HepG2 (cell line): ENCODE results near the gene UBTF. TPM values are rescaled to one million over a fixed set of nuclear protein-coding genes. Genes with fewer than 3 reads are reported as not detected.

ENCODE experiments used
- ATF7 ChIP-seq, 2 experiments: fragments of 450-650 bp in 1 of 2; sonication (generic) in 1 of 2; formaldehyde crosslinking in 1 of 2; IDR thresholded peaks; 2 replicates each; pipeline versions ENCODE4 v1.4.0 to v1.6.1; 2016 to 2020; ENCODE audit warnings: antibody characterized with exemption in 1 of 2, mild to moderate bottlenecking in 1 of 2, missing genetic modification reagents in 1 of 2
- FOSL2 ChIP-seq: sonication (generic); formaldehyde crosslinking; IDR thresholded peaks from 2 replicates; pipeline ENCODE4 v1.4.0; 2020; ENCODE audit warnings: missing genetic modification reagents
- FOXP4 ChIP-seq: sonication (generic); formaldehyde crosslinking; IDR thresholded peaks from 2 replicates; pipeline ENCODE4 v1.4.0; 2020; ENCODE audit warnings: missing genetic modification reagents
- GPBP1L1 ChIP-seq: sonication (generic); formaldehyde crosslinking; IDR thresholded peaks from 2 replicates; pipeline ENCODE4 v1.5.0; 2020; ENCODE audit warnings: mild to moderate bottlenecking, missing genetic modification reagents
- NR2F2 ChIP-seq: IDR thresholded peaks from 2 replicates; pipeline ENCODE4 v1.6.1; 2012; ENCODE audit warnings: low read depth, inconsistent platforms, borderline replicate concordance
- ONECUT2 ChIP-seq: sonication (generic); formaldehyde crosslinking; IDR thresholded peaks from 2 replicates; pipeline ENCODE4 v1.4.0; 2020; ENCODE audit warnings: missing genetic modification reagents
- PAXIP1 ChIP-seq: sonication (generic); formaldehyde crosslinking; conservative IDR thresholded peaks from 2 replicates; pipeline ENCODE4 v1.4.0; 2020; ENCODE audit warnings: mild to moderate bottlenecking, missing genetic modification reagents, moderate library complexity
- RARA ChIP-seq: IDR thresholded peaks from 2 replicates; pipeline ENCODE4 v1.6.1; 2016; ENCODE audit warnings: missing genetic modification reagents, missing compliant biosample characterization
- SKI ChIP-seq: fragments of 450-650 bp; IDR thresholded peaks from one replicate; pipeline ENCODE4 v1.6.1; 2018; ENCODE audit warnings: mild to moderate bottlenecking; ENCODE audit not compliant: partially characterized antibody
- SOX6 ChIP-seq, 2 experiments: fragments of 450-650 bp in 1 of 2; sonication (generic) in 1 of 2; formaldehyde crosslinking in 1 of 2; IDR thresholded peaks; 2 replicates each; pipeline versions ENCODE4 v1.4.0 to v1.6.1; 2017 to 2020; ENCODE audit warnings: antibody characterized with exemption in 1 of 2, mild to moderate bottlenecking in 1 of 2, missing genetic modification reagents in 1 of 2
- ZBTB42 ChIP-seq: sonication (generic); formaldehyde crosslinking; IDR thresholded peaks from 2 replicates; pipeline ENCODE4 v1.5.0; 2020; ENCODE audit warnings: mild to moderate bottlenecking, missing genetic modification reagents
- ZBTB7B ChIP-seq: sonication (generic); formaldehyde crosslinking; IDR thresholded peaks from 2 replicates; pipeline ENCODE4 v1.4.0; 2020; ENCODE audit warnings: missing genetic modification reagents
- ZNF460 ChIP-seq: sonication (generic); formaldehyde crosslinking; IDR thresholded peaks from 2 replicates; pipeline ENCODE4 v1.5.1; 2020; ENCODE audit warnings: missing genetic modification reagents, mild to moderate bottlenecking, borderline replicate concordance
- ZNF513 ChIP-seq: sonication (generic); formaldehyde crosslinking; conservative IDR thresholded peaks from 2 replicates; pipeline ENCODE4 v1.5.0; 2020; ENCODE audit warnings: missing genetic modification reagents
- ZNF589 ChIP-seq: sonication (generic); formaldehyde crosslinking; conservative IDR thresholded peaks from 2 replicates; pipeline ENCODE4 v1.8.0; 2022; ENCODE audit warnings: mild to moderate bottlenecking, moderate library complexity, missing genetic modification reagents
- ZNF781 ChIP-seq: sonication (generic); formaldehyde crosslinking; IDR thresholded peaks from 2 replicates; pipeline ENCODE4 v1.5.1; 2020; ENCODE audit warnings: borderline replicate concordance, mild to moderate bottlenecking, missing genetic modification reagents; ENCODE audit errors: not compliant biosample characterization
- ZSCAN5A ChIP-seq: sonication (generic); formaldehyde crosslinking; IDR thresholded peaks from 2 replicates; pipeline ENCODE4 v1.8.0; 2022; ENCODE audit warnings: mild to moderate bottlenecking, missing genetic modification reagents, borderline replicate concordance
- polyA plus RNA-seq, 8 experiments: library from polyadenylated mRNA; depleted of rRNA in 3 of 8; stranded (reverse) in 7 of 8; unstranded in 1 of 8; fragments of >200 nt; fragmentation: Illumina TruSeq in 4 of 8; extraction: Trizol in 4 of 8; gene quantifications; 2 replicates each; pipeline versions ENCODE4 v1.2.1 to v1.2.3, GENCODE V29; 2011 to 2016; ENCODE audit warnings: low read depth in 4 of 8, missing spikeins in 1 of 8, mixed read lengths in 1 of 8; ENCODE audit not compliant: insufficient read depth in 1 of 8
- total RNA-seq, 5 experiments: library from RNA; depleted of rRNA; stranded (reverse); fragments of >200 nt; fragmentation: Illumina TruSeq; extraction: Trizol; gene quantifications; 2 replicates each; pipeline ENCODE4 v1.2.3, GENCODE V29; 2016; ENCODE audit warnings: low read depth in 1 of 5

Gene UBTF
- total and polyA plus RNA-seq, 2 of the 13 experiments (the other 11 are each of a cell fraction or from before 2014, with no cell fraction given) = 15.2 to 60.9 TPM

GRCh38 chr17:44184212-44184810 is 35.2 kb downstream of the UBTF start (continued):
- TF ChIP-seq SOX6 (IDR thresholded peaks at IDR 0.05) = no peak
- TF ChIP-seq SOX6 (CRISPR knock-in tag; IDR thresholded peaks at IDR 0.05) = peak; percentile 39; the same call in 1 of the 2 replicates
- TF ChIP-seq FOXP4 (CRISPR knock-in tag) = 0 out of 2 replicates have a peak, but pooled peaks have one; percentile 15
- no peak for TF ChIP-seq ATF7 (IDR thresholded peaks at IDR 0.05)
- no peak for TF ChIP-seq ATF7 (CRISPR knock-in tag; IDR thresholded peaks at IDR 0.05)
- no peak for TF ChIP-seq GPBP1L1 (CRISPR knock-in tag)
- TF ChIP-seq ZBTB42 = no peak
- TF ChIP-seq ONECUT2 (CRISPR knock-in tag) = peak; percentile 90
- TF ChIP-seq NR2F2 = peak; percentile 32; the same call in 1 of the 2 replicates
- no peak for TF ChIP-seq ZSCAN5A (CRISPR knock-in tag)
- TF ChIP-seq SKI = no peak
- TF ChIP-seq ZNF589 (CRISPR knock-in tag) = no peak
- peak; percentile 85; the same call in 1 of the 2 replicates for TF ChIP-seq ZNF460 (CRISPR knock-in tag)
- no peak for TF ChIP-seq ZNF781 (CRISPR knock-in tag)
- peak; percentile 68 for TF ChIP-seq RARA (CRISPR knock-in tag)
- peak; percentile 30; the same call in 1 of the 2 replicates for TF ChIP-seq FOSL2
- peak; percentile 83 for TF ChIP-seq ZBTB7B (CRISPR knock-in tag)
- no peak for TF ChIP-seq ZNF513
- TF ChIP-seq PAXIP1 (CRISPR knock-in tag) = peak; percentile 54; the same call in 1 of the 2 replicates
